ENCODE results near the gene QKI. TPM values are rescaled to one million over a fixed set of nuclear protein-coding genes. Genes with fewer than 3 reads are reported as not detected.

The QKI gene
- total RNA-seq, 6 experiments from 2014 or later = 47.6 to 80.8 (median 76.3) TPM

GRCh38 chr6:163483107-163483506 is 68.6 kb downstream of the QKI start:
- ATAC-seq = no peak
- 88% methylated on average over 2 of the region's 2 CpGs for WGBS (ENCODE audit: insufficient coverage, low coverage, low lambda C conversion rate, missing lambda C conversion rate)
- Histone ChIP-seq H3K4me1 (peaks cover 0 to 4% (median 0%) of the 10 kb centered on the region in 4 donors), H3K4me3 (no peak overlapping the region), H3K9me3 (no peaks in the 10 kb centered on the region), H3K27ac (no peak overlapping the region), H3K36me3 (peaks cover 0 to 4% (median 0%) of the 10 kb centered on the region in 4 donors), H3K27me3 (no peaks in the 10 kb centered on the region)
- DNase-seq = no peak
- intact Hi-C loops (cut with DNase I) = no loop called here
- no peak for TF ChIP-seq POLR2A (IDR thresholded peaks at IDR 0.05)
- TF ChIP-seq, protein P1, sequence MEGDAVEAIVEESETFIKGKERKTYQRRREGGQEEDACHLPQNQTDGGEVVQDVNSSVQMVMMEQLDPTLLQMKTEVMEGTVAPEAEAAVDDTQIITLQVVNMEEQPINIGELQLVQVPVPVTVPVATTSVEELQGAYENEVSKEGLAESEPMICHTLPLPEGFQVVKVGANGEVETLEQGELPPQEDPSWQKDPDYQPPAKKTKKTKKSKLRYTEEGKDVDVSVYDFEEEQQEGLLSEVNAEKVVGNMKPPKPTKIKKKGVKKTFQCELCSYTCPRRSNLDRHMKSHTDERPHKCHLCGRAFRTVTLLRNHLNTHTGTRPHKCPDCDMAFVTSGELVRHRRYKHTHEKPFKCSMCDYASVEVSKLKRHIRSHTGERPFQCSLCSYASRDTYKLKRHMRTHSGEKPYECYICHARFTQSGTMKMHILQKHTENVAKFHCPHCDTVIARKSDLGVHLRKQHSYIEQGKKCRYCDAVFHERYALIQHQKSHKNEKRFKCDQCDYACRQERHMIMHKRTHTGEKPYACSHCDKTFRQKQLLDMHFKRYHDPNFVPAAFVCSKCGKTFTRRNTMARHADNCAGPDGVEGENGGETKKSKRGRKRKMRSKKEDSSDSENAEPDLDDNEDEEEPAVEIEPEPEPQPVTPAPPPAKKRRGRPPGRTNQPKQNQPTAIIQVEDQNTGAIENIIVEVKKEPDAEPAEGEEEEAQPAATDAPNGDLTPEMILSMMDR (IDR thresholded peaks at IDR 0.05) = no peak

DNA sequence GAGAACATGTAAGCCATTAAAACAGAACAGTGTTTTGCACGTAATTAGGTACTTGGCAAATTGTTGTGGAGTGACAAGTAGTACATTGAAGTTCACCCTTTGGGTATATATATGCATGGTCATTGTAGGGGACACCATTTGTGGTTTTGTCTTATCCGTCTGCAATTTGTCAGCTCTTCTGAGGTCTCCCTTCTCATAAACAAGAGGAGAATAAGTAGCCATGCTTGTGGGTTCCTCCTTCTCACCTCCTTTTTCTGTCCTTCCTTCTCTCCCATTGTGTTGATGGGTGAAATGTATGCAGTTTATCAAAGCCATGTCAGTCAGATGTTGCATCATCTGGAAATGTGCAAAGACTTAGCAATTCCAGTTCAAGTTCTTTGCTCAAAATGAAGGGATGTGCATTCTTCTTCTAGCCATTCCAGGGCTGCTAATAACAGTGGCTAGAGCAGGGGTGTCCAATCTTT is 70.9 kb downstream of the QKI start:
- TF ChIP-seq POLR2A (IDR thresholded peaks at IDR 0.05) = no peak
- TF ChIP-seq, protein P1 (IDR thresholded peaks at IDR 0.05) = no peak
- H3K4me1 ChIP-seq = peaks cover 0 to 8% (median 1%) of the 10 kb centered on the region in 4 donors
- H3K27me3 ChIP-seq = no peaks in the 10 kb centered on the region
- DNase-seq (no peak), ATAC-seq (no peak)
- H3K36me3 ChIP-seq = no peaks in the 10 kb centered on the region
- 93% methylated on average over 2 of the region's 2 CpGs for WGBS (ENCODE audit: insufficient coverage, low coverage, low lambda C conversion rate, missing lambda C conversion rate)
- H3K9me3 ChIP-seq = no peaks in the 10 kb centered on the region
- no peak overlapping the region for H3K4me3 ChIP-seq
- no peak overlapping the region for H3K27ac ChIP-seq
- intact Hi-C loops (cut with DNase I) = no loop called here

DNA sequence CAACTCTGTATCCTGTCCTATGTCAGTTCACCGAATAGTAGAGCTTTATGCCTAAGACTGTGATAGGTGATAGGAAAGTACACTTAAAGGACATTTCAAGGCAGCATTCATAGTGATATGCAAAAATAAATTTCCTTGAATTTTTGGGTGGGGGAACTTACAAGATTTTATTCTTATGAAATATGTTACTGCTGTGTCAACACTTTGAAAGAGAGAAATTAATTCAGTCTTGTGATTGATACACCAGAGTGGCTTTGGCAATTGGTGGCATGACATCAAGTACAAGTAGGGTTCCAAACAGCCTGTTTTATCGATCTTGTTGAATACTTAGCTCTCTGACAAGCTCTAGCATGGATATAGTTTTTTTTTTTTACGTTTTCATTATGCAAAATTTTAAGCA is 72.3 kb downstream of the QKI start:
- no peaks in the 10 kb centered on the region for H3K27me3 ChIP-seq
- H3K4me1 ChIP-seq = peaks cover 0 to 21% (median 7%) of the 10 kb centered on the region in 4 donors
- intact Hi-C loops (cut with DNase I) = no loop called here
- H3K9me3 ChIP-seq = no peaks in the 10 kb centered on the region
- no peak overlapping the region for H3K27ac ChIP-seq
- DNase-seq = no peak
- 42% methylated on average over 3 of the region's 3 CpGs for WGBS (ENCODE audit: insufficient coverage, low coverage, low lambda C conversion rate, missing lambda C conversion rate)
- no peak overlapping the region for H3K4me3 ChIP-seq
- no peaks in the 10 kb centered on the region for H3K36me3 ChIP-seq
- TF ChIP-seq, protein P1 (IDR thresholded peaks at IDR 0.05) = no peak
- no peak for TF ChIP-seq POLR2A (IDR thresholded peaks at IDR 0.05)
- no peak for ATAC-seq

DNA sequence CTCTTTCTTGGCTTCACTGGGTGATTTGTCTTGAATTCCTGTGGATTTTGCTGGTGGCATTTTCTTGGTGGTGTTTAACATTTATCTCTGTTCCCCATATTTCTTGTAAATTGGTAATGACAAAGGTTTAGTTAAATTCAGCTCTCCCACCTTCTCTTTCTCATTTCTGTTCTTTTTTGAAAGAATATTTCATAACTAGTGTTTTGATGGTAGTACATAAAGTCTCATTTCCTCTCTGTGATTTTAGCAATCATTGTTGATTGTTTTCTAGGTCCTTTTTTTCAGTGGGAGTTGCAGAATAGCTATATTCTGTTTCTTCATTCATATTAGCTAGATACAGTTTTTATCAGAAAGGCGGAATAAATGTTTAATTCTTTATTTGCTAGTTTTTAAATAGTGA is 73.1 kb downstream of the QKI start:
- peaks cover 0 to 27% (median 10%) of the 10 kb centered on the region in 4 donors for H3K4me1 ChIP-seq
- ATAC-seq = no peak

More for the DNA sequence above, 73.1 kb downstream of the QKI start:
- H3K9me3 ChIP-seq = no peaks in the 10 kb centered on the region
- no peak for DNase-seq
- no peak for TF ChIP-seq POLR2A (IDR thresholded peaks at IDR 0.05)
- TF ChIP-seq, protein P1 (IDR thresholded peaks at IDR 0.05) = no peak
- intact Hi-C loops (cut with DNase I) = no loop called here
- H3K4me3 ChIP-seq = no peak overlapping the region
- H3K27me3 ChIP-seq = no peaks in the 10 kb centered on the region
- H3K27ac ChIP-seq = no peak overlapping the region
- H3K36me3 ChIP-seq = no peaks in the 10 kb centered on the region
- 77% methylated on average over 1 of the region's 1 CpG for WGBS (ENCODE audit: insufficient coverage, low coverage, low lambda C conversion rate, missing lambda C conversion rate)

Measured in right lobe of liver (tissue), 6 donors.